GM06990 (cell line): ENCODE results near the gene CCDC92.

ENCODE experiments used
- DNase-seq: peaks from one replicate; pipeline ENCODE4 v3.0.0-alpha.2; 2011; ENCODE audit not compliant: insufficient read length; ENCODE audit errors: extremely low read depth
- H3K27me3 ChIP-seq: replicated peaks from 2 replicates; pipeline ENCODE4 v1.6.0; 2011; ENCODE audit warnings: low read length; ENCODE audit not compliant: control insufficient read depth, insufficient read depth
- H3K36me3 ChIP-seq: 2 replicates; pipeline ENCODE4 v1.5.1; 2011; ENCODE audit warnings: low read length; ENCODE audit not compliant: control insufficient read depth, insufficient read depth
- H3K4me3 ChIP-seq: replicated peaks from 2 replicates; pipeline ENCODE4 v1.5.1; 2011; ENCODE audit warnings: low read depth, mild to moderate bottlenecking, control low read depth, low read length
- TF ChIP-seq, protein P1 (sequence below): IDR thresholded peaks from 2 replicates; pipeline ENCODE4 v1.5.1; 2011; ENCODE audit warnings: low read length, control low read depth, mild to moderate bottlenecking, inconsistent platforms; ENCODE audit not compliant: insufficient read depth, poor library complexity, severe bottlenecking

The CCDC92 gene

DNA sequence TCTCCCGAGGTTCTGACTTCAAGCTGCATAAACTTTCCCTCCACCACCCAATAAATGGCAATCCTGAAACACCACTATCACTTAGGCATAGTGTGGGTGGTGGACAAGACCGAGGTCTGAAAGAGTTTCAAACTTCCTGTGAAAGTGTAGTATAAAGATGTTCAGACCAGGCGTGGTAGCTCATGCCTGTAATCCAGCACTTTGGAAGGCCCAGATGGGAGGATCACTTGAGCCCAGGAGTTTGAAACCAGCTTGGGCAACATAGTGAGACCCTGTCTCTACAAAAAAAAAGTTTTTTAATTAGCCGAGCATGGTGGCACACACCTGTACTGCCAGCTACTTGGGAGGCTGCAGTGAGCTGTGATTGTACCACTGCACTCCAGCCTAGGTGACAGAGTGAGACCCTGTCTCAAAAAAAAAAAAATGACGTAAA, 61.9 kb downstream of the CCDC92 start:
- no peak for DNase-seq

DNA sequence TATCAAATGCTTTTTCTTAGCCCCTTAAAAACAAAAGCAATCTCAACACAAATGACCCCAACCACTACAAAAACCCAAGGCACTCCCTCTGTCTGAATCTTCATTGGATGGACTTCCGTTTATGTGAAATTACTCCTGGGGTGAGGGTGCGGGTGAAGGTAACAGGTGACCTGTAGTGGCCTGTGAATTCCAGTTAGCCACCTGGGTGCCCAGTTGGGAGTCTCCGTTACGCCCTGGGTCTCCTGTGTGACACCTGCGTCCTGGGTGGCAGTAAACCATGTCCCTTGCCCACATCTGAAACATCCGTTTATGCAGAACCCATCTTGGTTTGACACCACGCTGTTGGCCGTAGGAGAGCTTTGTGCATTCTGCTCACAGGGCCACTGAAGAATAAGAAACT, 62.6 kb downstream of the CCDC92 start:
- DNase-seq: no peak
- Histone ChIP-seq H3K27me3 (no peaks in the 10 kb centered on the region; the same call in 1 of the 2 replicates), H3K4me3 (no peak overlapping the region), H3K36me3 (no peaks in the 10 kb centered on the region)
- TF ChIP-seq, protein P1, sequence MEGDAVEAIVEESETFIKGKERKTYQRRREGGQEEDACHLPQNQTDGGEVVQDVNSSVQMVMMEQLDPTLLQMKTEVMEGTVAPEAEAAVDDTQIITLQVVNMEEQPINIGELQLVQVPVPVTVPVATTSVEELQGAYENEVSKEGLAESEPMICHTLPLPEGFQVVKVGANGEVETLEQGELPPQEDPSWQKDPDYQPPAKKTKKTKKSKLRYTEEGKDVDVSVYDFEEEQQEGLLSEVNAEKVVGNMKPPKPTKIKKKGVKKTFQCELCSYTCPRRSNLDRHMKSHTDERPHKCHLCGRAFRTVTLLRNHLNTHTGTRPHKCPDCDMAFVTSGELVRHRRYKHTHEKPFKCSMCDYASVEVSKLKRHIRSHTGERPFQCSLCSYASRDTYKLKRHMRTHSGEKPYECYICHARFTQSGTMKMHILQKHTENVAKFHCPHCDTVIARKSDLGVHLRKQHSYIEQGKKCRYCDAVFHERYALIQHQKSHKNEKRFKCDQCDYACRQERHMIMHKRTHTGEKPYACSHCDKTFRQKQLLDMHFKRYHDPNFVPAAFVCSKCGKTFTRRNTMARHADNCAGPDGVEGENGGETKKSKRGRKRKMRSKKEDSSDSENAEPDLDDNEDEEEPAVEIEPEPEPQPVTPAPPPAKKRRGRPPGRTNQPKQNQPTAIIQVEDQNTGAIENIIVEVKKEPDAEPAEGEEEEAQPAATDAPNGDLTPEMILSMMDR: no peak

More for the DNA sequence above, 61.9 kb downstream of the CCDC92 start:
- no peak overlapping the region for H3K4me3 ChIP-seq
- no peaks in the 10 kb centered on the region for H3K36me3 ChIP-seq
- no peaks in the 10 kb centered on the region; the same call in 1 of the 2 replicates for H3K27me3 ChIP-seq
- TF ChIP-seq, protein P1: no peak

DNA sequence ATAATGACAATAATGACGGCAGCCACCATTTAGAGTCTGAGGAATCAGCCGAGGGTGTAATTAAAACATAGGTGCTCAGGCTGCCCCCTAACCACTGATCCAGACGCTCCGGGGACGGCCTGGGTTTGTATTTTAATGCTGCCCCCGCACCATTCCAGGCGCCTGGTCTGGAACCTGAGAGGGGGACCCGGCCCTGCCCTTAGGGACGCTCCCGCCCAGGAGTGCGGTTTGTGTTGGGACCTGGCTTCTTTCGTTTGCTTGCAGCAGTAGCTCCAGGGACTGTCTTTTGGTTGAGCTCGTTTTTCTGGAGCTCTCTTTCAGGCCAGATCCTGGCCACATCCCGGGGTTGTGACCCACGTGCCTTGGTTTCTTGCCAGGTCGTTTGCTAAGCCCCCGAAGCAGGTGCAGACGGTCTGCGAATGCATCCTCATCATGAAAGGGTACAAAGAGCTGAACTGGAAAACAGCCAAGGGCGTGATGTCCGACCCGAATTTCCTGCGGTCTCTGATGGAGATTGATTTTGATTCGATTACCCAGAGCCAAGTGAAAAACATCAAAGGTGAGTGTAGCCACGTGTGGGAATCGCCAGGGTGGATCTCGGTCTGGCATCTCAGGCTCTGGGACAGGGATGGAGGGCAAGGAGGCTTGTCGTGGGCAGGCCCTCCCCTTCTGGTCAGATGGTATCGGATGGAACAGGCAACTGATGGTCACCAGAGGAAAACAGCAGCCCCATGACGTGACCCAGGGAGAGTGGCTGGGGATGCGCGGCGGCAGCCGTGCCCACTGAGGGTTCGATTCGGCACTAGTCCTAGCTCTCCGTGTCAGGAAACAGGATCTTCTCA, 63.5 kb downstream of the CCDC92 start:
- H3K27me3 ChIP-seq: no peaks in the 10 kb centered on the region; the same call in 1 of the 2 replicates
- TF ChIP-seq, protein P1: no peak
- DNase-seq: no peak

DNA sequence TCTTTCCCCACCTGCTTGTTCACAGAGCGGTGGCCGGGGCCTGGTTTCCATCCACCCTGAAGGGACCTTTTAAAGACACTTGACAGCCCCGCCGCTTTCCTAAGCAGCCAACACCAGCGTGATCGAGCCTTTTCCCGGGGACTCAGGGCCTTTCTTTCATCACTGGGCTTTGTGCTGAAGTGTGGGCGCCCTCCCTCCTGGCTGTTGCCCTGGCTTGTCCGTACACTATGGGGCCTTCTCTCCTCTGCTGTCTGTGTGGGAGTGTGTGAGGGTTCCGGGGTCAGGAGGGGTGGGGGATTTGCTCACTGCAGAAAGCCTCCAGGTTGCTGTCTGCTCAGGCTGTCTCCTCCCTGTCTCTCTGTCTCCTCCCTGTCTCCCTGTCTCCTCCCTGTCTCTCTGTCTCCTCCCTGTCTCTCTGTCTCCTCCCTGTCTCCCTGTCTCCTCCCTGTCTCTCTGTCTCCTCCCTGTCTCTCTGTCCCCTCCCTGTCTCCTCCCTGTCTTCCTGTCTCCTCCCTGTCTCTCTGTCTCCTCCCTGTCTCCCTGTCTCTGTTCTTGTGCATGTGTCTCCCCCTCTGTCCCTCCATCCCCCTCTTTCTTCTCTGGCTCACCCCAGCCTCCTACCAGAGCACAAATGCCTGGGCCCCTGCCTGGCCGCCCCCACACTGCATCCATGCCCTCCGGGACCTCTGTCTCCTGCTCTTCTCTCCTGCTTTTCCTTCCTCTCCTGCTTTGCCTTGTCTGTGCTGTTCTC, 64.7 kb downstream of the CCDC92 start:
- no peak for DNase-seq
- Histone ChIP-seq H3K27me3 (no peaks in the 10 kb centered on the region; the same call in 1 of the 2 replicates), H3K4me3 (no peak overlapping the region), H3K36me3 (no peaks in the 10 kb centered on the region)
- TF ChIP-seq, protein P1: no peak

More for the DNA sequence above, 63.5 kb downstream of the CCDC92 start:
- H3K36me3 ChIP-seq: no peaks in the 10 kb centered on the region
- H3K4me3 ChIP-seq: no peak overlapping the region

DNA sequence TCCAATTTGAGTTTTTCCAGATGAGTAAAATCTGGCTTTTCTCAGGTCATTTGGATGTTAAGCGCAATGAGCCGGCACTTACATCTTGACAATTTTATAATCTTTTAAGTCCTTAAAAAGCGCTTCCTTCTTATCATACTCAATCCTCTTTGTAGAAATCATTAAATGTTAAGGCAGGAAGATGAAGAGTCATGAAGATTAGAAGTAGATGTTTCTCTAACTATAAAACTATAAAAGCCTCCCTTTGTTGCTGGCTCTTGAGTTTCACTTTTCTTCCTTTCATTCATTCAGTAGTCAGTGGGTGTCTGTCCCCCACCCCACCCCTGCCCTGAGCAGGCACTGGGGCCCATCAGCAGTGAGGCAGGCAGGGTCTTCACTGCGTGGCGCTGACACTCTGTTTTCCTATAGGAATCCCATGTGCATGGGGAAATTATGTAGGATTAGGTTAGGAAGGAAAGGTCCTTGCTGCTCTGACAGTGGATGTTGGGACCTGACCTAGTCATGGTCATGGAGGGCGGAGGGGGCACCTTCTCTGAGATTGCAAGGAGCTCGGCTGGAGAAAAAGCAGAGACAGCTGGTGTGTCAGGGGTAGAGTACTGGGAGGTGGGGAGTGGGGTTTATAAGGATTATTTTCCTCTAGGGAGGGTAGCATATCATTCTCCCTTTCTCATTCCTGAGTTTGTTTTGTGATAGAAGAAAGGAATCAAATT, 65.8 kb downstream of the CCDC92 start:
- DNase-seq: no peak
- Histone ChIP-seq H3K36me3 (no peaks in the 10 kb centered on the region), H3K4me3 (no peak overlapping the region), H3K27me3 (no peaks in the 10 kb centered on the region; the same call in 1 of the 2 replicates)
- TF ChIP-seq, protein P1: no peak
